BJ (cell line): ENCODE results near the gene DGKB. TPM values are rescaled to one million over a fixed set of nuclear protein-coding genes. Genes with fewer than 3 reads are reported as not detected.

Experiments
- CTCF ChIA-PET: fragments of 350-600 bp; formaldehyde crosslinking; extraction: SDS; loops from one replicate; lab custom pipeline; 2021; ENCODE audit warnings: antibody characterized with exemption, inconsistent platforms; lab: Yijun Ruan, JAX
- POLR2A ChIA-PET: fragments of 300-600 bp; sonication (Branson Sonifier 250); formaldehyde crosslinking; extraction: SDS; loops from one replicate; lab custom pipeline; 2021; ENCODE audit warnings: antibody characterized with exemption; lab: Charles Lee
- DNase-seq: peaks from one replicate; pipeline ENCODE4 v3.0.0-alpha.2; 2011; ENCODE audit warnings: low read depth
- H3K27me3 ChIP-seq: 2 replicates; pipeline ENCODE4 v1.6.0; 2011; ENCODE audit warnings: low read length; ENCODE audit not compliant: control insufficient read depth, insufficient read depth
- H3K36me3 ChIP-seq: 2 replicates; pipeline ENCODE4 v1.5.1; 2011; ENCODE audit warnings: low read length; ENCODE audit not compliant: control insufficient read depth, insufficient read depth
- H3K4me3 ChIP-seq: 2 replicates; pipeline ENCODE4 v1.5.1; 2011; ENCODE audit warnings: low read depth, mild to moderate bottlenecking, control low read depth, low read length
- CTCF ChIP-seq: IDR thresholded peaks from 2 replicates; pipeline ENCODE4 v1.5.1; 2011; ENCODE audit warnings: low read depth, mild to moderate bottlenecking, control low read depth, inconsistent platforms, low read length, moderate library complexity; ENCODE audit not compliant: insufficient read depth
- polyA plus RNA-seq: library from polyadenylated mRNA; depleted of rRNA; stranded (reverse); fragments of >200 nt; gene quantifications from 2 replicates; pipeline ENCODE4 v1.2.3, GENCODE V29; 2011

DGKB gene
- polyA plus RNA-seq, 1 experiment, result 0.09 TPM

GRCh38 chr7:14271441-14271840 lies 631.1 kb downstream of the DGKB start:
- Histone ChIP-seq H3K36me3 (no peaks in the 10 kb centered on the region), H3K27me3 (no peaks in the 10 kb centered on the region), H3K4me3 (no peak overlapping the region)
- no peak for TF ChIP-seq CTCF
- ChIA-PET CTCF (no interaction called here), POLR2A (no interaction called here)
- no peak for DNase-seq

GRCh38 chr7:14270099-14270498 lies 632.5 kb downstream of the DGKB start:
- ChIA-PET POLR2A (no interaction called here), CTCF (no interaction called here)
- no peak for DNase-seq
- Histone ChIP-seq H3K36me3 (no peaks in the 10 kb centered on the region), H3K27me3 (no peaks in the 10 kb centered on the region), H3K4me3 (no peak overlapping the region)
- TF ChIP-seq CTCF, result no peak

- no peak for TF ChIP-seq CTCF
- CTCF ChIA-PET, result no interaction called here
Measured at GRCh38 chr7:14260011-14260410, 642.5 kb downstream of the DGKB start.

GRCh38 chr7:14258861-14259260 lies 643.7 kb downstream of the DGKB start:
- Histone ChIP-seq H3K4me3 (no peak overlapping the region), H3K27me3 (no peaks in the 10 kb centered on the region), H3K36me3 (no peaks in the 10 kb centered on the region)
- ChIA-PET POLR2A (no interaction called here), CTCF (no interaction called here)
- no peak for TF ChIP-seq CTCF
- DNase-seq, result no peak

More at GRCh38 chr7:14260011-14260410, 642.5 kb downstream of the DGKB start:
- no peaks in the 10 kb centered on the region for H3K36me3 ChIP-seq
- H3K27me3 ChIP-seq, result no peaks in the 10 kb centered on the region
- no peak overlapping the region for H3K4me3 ChIP-seq
- no peak for DNase-seq
- POLR2A ChIA-PET, result no interaction called here

- no peak for DNase-seq
- Histone ChIP-seq H3K4me3 (no peak overlapping the region), H3K36me3 (no peaks in the 10 kb centered on the region), H3K27me3 (no peaks in the 10 kb centered on the region)
- TF ChIP-seq CTCF, result no peak
- ChIA-PET POLR2A (no interaction called here), CTCF (no interaction called here)
Measured at GRCh38 chr7:14258441-14258840, 644.1 kb downstream of the DGKB start.
